ENCODE measurements around the gene ANKRD33B. TPM values are rescaled to one million over a fixed set of nuclear protein-coding genes. Genes with fewer than 3 reads are reported as not detected.

The ANKRD33B gene
- total RNA-seq, 1 donor from 2014 or later = 2.2 TPM

- Histone ChIP-seq H3F3A (ENCODE audit: low read depth) (no peaks in the 10 kb centered on the region), H3K9me3 (ENCODE audit: low read depth) (no peaks in the 10 kb centered on the region), H3K4me2 (no peak overlapping the region), H3K79me2 (ENCODE audit: low read depth) (no peaks in the 10 kb centered on the region), H3K36me3 (no peaks in the 10 kb centered on the region), H3K27me3 (no peaks in the 10 kb centered on the region), H3K9ac (no peak overlapping the region), H2AFZ (replicated peaks) (peak overlapping the region; percentile 46), H3K4me1 (peaks cover 6% of the 10 kb centered on the region), H3K27ac (no peak overlapping the region), H4K20me1 (ENCODE audit: low read depth) (no peaks in the 10 kb centered on the region), H3K4me3 (no peak overlapping the region)
- Mint-ChIP-seq H3K27ac (no peak overlapping the region), H3K9me3 (peaks cover 10% of the 10 kb centered on the region), H3K36me3 (peaks cover 6% of the 10 kb centered on the region), H3K27me3 (ENCODE audit: insufficient read depth, low read depth) (peaks cover 6% of the 10 kb centered on the region), H3K4me1 (peaks cover 4% of the 10 kb centered on the region), H3K4me3 (no peak overlapping the region)
- no peak for DNase-seq (ENCODE audit: low spot score)
- TF ChIP-seq CTCF (IDR thresholded peaks at IDR 0.05) (no peak), EZH2phosphoT487 (IDR thresholded peaks at IDR 0.05) (no peak), EZH2 (IDR thresholded peaks at IDR 0.05) (no peak)
Measured at GRCh38 chr5:10527281-10527950, 36.5 kb upstream of the ANKRD33B start.

GRCh38 chr5:10528056-10528816 is 35.6 kb upstream of the ANKRD33B start:
- H3K9me3 ChIP-seq (ENCODE audit: low read depth) = no peaks in the 10 kb centered on the region
- no peaks in the 10 kb centered on the region for H3K79me2 ChIP-seq (ENCODE audit: low read depth)
- H3K36me3 Mint-ChIP-seq = peaks cover 2% of the 10 kb centered on the region
- peaks cover under 1% of the 10 kb centered on the region for H3F3A ChIP-seq (ENCODE audit: low read depth)
- H2AFZ ChIP-seq (replicated peaks) = peak overlapping the region; percentile 46
- peaks cover 6% of the 10 kb centered on the region for H3K27me3 Mint-ChIP-seq (ENCODE audit: insufficient read depth, low read depth)
- H3K27ac Mint-ChIP-seq = no peak overlapping the region
- H3K4me3 Mint-ChIP-seq = no peak overlapping the region
- H3K9ac ChIP-seq = no peak overlapping the region
- H3K36me3 ChIP-seq = no peaks in the 10 kb centered on the region
- no peaks in the 10 kb centered on the region for H3K27me3 ChIP-seq
- peaks cover 6% of the 10 kb centered on the region for H3K4me1 Mint-ChIP-seq
- DNase-seq (ENCODE audit: low spot score) = no peak
- no peak overlapping the region for H3K27ac ChIP-seq
- no peaks in the 10 kb centered on the region for H4K20me1 ChIP-seq (ENCODE audit: low read depth)
- TF ChIP-seq EZH2 (IDR thresholded peaks at IDR 0.05) (no peak), CTCF (IDR thresholded peaks at IDR 0.05) (peak; percentile 22), EZH2phosphoT487 (IDR thresholded peaks at IDR 0.05) (no peak)
- H3K4me2 ChIP-seq = no peak overlapping the region
- H3K4me3 ChIP-seq = no peak overlapping the region
- H3K4me1 ChIP-seq = peaks cover 6% of the 10 kb centered on the region
- peaks cover 3% of the 10 kb centered on the region for H3K9me3 Mint-ChIP-seq

GRCh38 chr5:10528827-10529226 is 35.0 kb upstream of the ANKRD33B start:
- peaks cover 6% of the 10 kb centered on the region for H3K4me1 Mint-ChIP-seq
- no peaks in the 10 kb centered on the region for H3K79me2 ChIP-seq (ENCODE audit: low read depth)

More at GRCh38 chr5:10528827-10529226, 35.0 kb upstream of the ANKRD33B start:
- H3K9me3 ChIP-seq (ENCODE audit: low read depth) = no peaks in the 10 kb centered on the region
- Mint-ChIP-seq H3K27ac (no peak overlapping the region), H3K36me3 (no peaks in the 10 kb centered on the region), H3K27me3 (ENCODE audit: insufficient read depth, low read depth) (peaks cover 6% of the 10 kb centered on the region), H3K9me3 (peaks cover 2% of the 10 kb centered on the region), H3K4me3 (no peak overlapping the region)
- H3K4me2 ChIP-seq = no peak overlapping the region
- H2AFZ ChIP-seq (replicated peaks) = no peak overlapping the region
- H3K36me3 ChIP-seq = no peaks in the 10 kb centered on the region
- H3F3A ChIP-seq (ENCODE audit: low read depth) = peaks cover 4% of the 10 kb centered on the region
- DNase-seq (ENCODE audit: low spot score) = no peak
- no peaks in the 10 kb centered on the region for H4K20me1 ChIP-seq (ENCODE audit: low read depth)
- no peak overlapping the region for H3K27ac ChIP-seq
- H3K27me3 ChIP-seq = no peaks in the 10 kb centered on the region
- TF ChIP-seq EZH2phosphoT487 (IDR thresholded peaks at IDR 0.05) (no peak), EZH2 (IDR thresholded peaks at IDR 0.05) (no peak), CTCF (IDR thresholded peaks at IDR 0.05) (no peak)
- H3K9ac ChIP-seq = no peak overlapping the region
- peaks cover 12% of the 10 kb centered on the region for H3K4me1 ChIP-seq
- H3K4me3 ChIP-seq = no peak overlapping the region

Data from neural progenitor cell (in vitro differentiated cells).